HEK293 (cell line): ENCODE results near the gene KRT74.

Experiments used
- CTCF ChIA-PET: fragments of 350-600 bp; formaldehyde crosslinking; extraction: SDS; loops from one replicate; lab custom pipeline; 2021; ENCODE audit warnings: antibody characterized with exemption; lab: Yijun Ruan, JAX
- POLR2A ChIA-PET: fragments of 300-600 bp; formaldehyde crosslinking; extraction: SDS; loops from one replicate; lab custom pipeline; 2020; ENCODE audit warnings: antibody characterized with exemption, inconsistent platforms; lab: Yijun Ruan, JAX
- H3K27ac ChIP-seq: fragments of 200-500 bp; sonication (Bioruptor generic); 2 replicates; pipeline ENCODE4 v1.5.1; 2014; ENCODE audit warnings: low read depth, low read length, control low read depth, inconsistent platforms; ENCODE audit errors: extremely low read depth
- H3K36me3 ChIP-seq, 2 experiments: fragments of 200-500 bp in 1 of 2; sonication (Bioruptor generic) in 1 of 2; 1 replicate in 1 of 2; 2 replicates in 1 of 2; pipeline ENCODE4 v1.5.1; 2014 to 2017; ENCODE audit warnings: inconsistent platforms in 2 of 2, low read length in 2 of 2; ENCODE audit not compliant: control insufficient read depth in 2 of 2, insufficient read depth in 1 of 2
- H3K4me1 ChIP-seq: fragments of 200-500 bp; sonication (Bioruptor generic); 2 replicates; pipeline ENCODE4 v1.5.1; 2014; ENCODE audit warnings: mild to moderate bottlenecking, low read length, inconsistent platforms; ENCODE audit not compliant: control insufficient read depth, insufficient read depth
- H3K4me3 ChIP-seq: 2 replicates; pipeline ENCODE4 v1.5.1; 2011; ENCODE audit warnings: low read depth, mild to moderate bottlenecking, control low read depth, low read length, moderate library complexity
- H3K9me3 ChIP-seq: fragments of 200-500 bp; sonication (Bioruptor generic); 2 replicates; pipeline ENCODE4 v1.5.1; 2014; ENCODE audit warnings: low read depth, low read length, inconsistent platforms; ENCODE audit not compliant: control insufficient read depth, insufficient read depth
- AEBP2 ChIP-seq: fragments of 450-650 bp; formaldehyde crosslinking; IDR thresholded peaks from 2 replicates; pipeline ENCODE4 v1.5.1; 2016; ENCODE audit warnings: missing biosample characterization, missing genetic modification characterization, borderline replicate concordance
- EGR2 ChIP-seq: fragments of 450-650 bp; formaldehyde crosslinking; IDR thresholded peaks from 2 replicates; pipeline ENCODE4 v1.5.1; 2016; ENCODE audit warnings: low read depth, missing biosample characterization, missing genetic modification characterization
- KLF9 ChIP-seq: fragments of 450-650 bp; formaldehyde crosslinking; IDR thresholded peaks from 2 replicates; pipeline ENCODE4 v1.5.1; 2016; ENCODE audit warnings: missing biosample characterization, missing genetic modification characterization, low read depth
- MEIS1 ChIP-seq: sonication (generic); formaldehyde crosslinking; IDR thresholded peaks from 2 replicates; pipeline ENCODE4 v1.8.1; 2022; ENCODE audit warnings: missing genetic modification reagents, mild to moderate bottlenecking, borderline replicate concordance
- OSR2 ChIP-seq: fragments of 450-650 bp; formaldehyde crosslinking; IDR thresholded peaks from 2 replicates; pipeline ENCODE4 v1.5.1; 2016; ENCODE audit warnings: missing biosample characterization, missing genetic modification characterization
- PRDM1 ChIP-seq: fragments of 450-650 bp; formaldehyde crosslinking; IDR thresholded peaks from 2 replicates; pipeline ENCODE4; 2016; ENCODE audit warnings: missing biosample characterization, missing genetic modification characterization
- ZFHX2 ChIP-seq: fragments of 450-650 bp; formaldehyde crosslinking; conservative IDR thresholded peaks from 2 replicates; pipeline ENCODE4 v1.5.1; 2016; ENCODE audit warnings: missing biosample characterization, missing genetic modification characterization
- ZNF138 ChIP-seq: fragments of 450-650 bp; formaldehyde crosslinking; IDR thresholded peaks from 2 replicates; pipeline ENCODE4 v1.5.1; 2016; ENCODE audit warnings: missing biosample characterization, missing genetic modification characterization, borderline replicate concordance
- ZNF155 ChIP-seq: fragments of 450-650 bp; formaldehyde crosslinking; IDR thresholded peaks from 2 replicates; pipeline ENCODE4 v1.5.1; 2016; ENCODE audit warnings: missing biosample characterization, missing genetic modification characterization
- ZNF184 ChIP-seq: fragments of 450-650 bp; IDR thresholded peaks from 2 replicates; pipeline ENCODE4 v1.5.1; 2018; ENCODE audit warnings: missing biosample characterization, mild to moderate bottlenecking, missing genetic modification characterization
- ZNF24 ChIP-seq: fragments of 450-650 bp; formaldehyde crosslinking; IDR thresholded peaks from 2 replicates; pipeline ENCODE4 v1.5.1; 2016; ENCODE audit warnings: missing biosample characterization, missing genetic modification characterization
- ZNF248 ChIP-seq: fragments of 450-650 bp; formaldehyde crosslinking; IDR thresholded peaks from 2 replicates; pipeline ENCODE4 v1.5.1; 2017; ENCODE audit warnings: missing biosample characterization, missing genetic modification characterization
- ZNF341 ChIP-seq: fragments of 450-650 bp; formaldehyde crosslinking; IDR thresholded peaks from 2 replicates; pipeline ENCODE4; 2016; ENCODE audit warnings: low read depth, missing biosample characterization, missing genetic modification characterization
- ZNF404 ChIP-seq: fragments of 450-650 bp; formaldehyde crosslinking; IDR thresholded peaks from 2 replicates; pipeline ENCODE4 v1.5.1; 2017; ENCODE audit warnings: missing biosample characterization, missing genetic modification characterization
- ZNF416 ChIP-seq: fragments of 450-650 bp; formaldehyde crosslinking; IDR thresholded peaks from 2 replicates; pipeline ENCODE4 v1.5.1; 2016; ENCODE audit warnings: missing biosample characterization, missing genetic modification characterization
- ZNF449 ChIP-seq: fragments of 450-650 bp; formaldehyde crosslinking; IDR thresholded peaks from 2 replicates; pipeline ENCODE4 v1.5.1; 2017; ENCODE audit warnings: missing biosample characterization, mild to moderate bottlenecking, missing genetic modification characterization, moderate library complexity
- ZNF544 ChIP-seq: fragments of 450-650 bp; formaldehyde crosslinking; IDR thresholded peaks from 2 replicates; pipeline ENCODE4 v1.5.0; 2017; ENCODE audit warnings: missing biosample characterization, missing genetic modification characterization
- ZNF555 ChIP-seq: fragments of 450-650 bp; formaldehyde crosslinking; conservative IDR thresholded peaks from 2 replicates; pipeline ENCODE4 v1.5.1; 2017; ENCODE audit warnings: missing biosample characterization, mild to moderate bottlenecking, missing genetic modification characterization, inconsistent platforms
- ZNF585B ChIP-seq: fragments of 450-650 bp; formaldehyde crosslinking; IDR thresholded peaks from 2 replicates; pipeline ENCODE4 v1.5.1; 2016; ENCODE audit warnings: missing biosample characterization, missing genetic modification characterization
- ZNF670 ChIP-seq: fragments of 450-650 bp; formaldehyde crosslinking; IDR thresholded peaks from 2 replicates; pipeline ENCODE4 v1.5.1; 2016; ENCODE audit warnings: missing biosample characterization, missing genetic modification characterization, low read depth
- ZNF843 ChIP-seq: fragments of 450-650 bp; formaldehyde crosslinking; IDR thresholded peaks from 2 replicates; pipeline ENCODE4 v1.5.1; 2016; ENCODE audit warnings: missing biosample characterization, missing genetic modification characterization
- ZSCAN4 ChIP-seq: fragments of 450-650 bp; formaldehyde crosslinking; IDR thresholded peaks from 2 replicates; pipeline ENCODE4 v1.5.1; 2017; ENCODE audit warnings: missing biosample characterization, missing genetic modification characterization
- TF ChIP-seq, protein P1 (sequence below): fragments of 450-650 bp; formaldehyde crosslinking; IDR thresholded peaks from 2 replicates; pipeline ENCODE4 v1.5.1; 2016; ENCODE audit warnings: missing biosample characterization, missing genetic modification characterization

Gene KRT74

DNA sequence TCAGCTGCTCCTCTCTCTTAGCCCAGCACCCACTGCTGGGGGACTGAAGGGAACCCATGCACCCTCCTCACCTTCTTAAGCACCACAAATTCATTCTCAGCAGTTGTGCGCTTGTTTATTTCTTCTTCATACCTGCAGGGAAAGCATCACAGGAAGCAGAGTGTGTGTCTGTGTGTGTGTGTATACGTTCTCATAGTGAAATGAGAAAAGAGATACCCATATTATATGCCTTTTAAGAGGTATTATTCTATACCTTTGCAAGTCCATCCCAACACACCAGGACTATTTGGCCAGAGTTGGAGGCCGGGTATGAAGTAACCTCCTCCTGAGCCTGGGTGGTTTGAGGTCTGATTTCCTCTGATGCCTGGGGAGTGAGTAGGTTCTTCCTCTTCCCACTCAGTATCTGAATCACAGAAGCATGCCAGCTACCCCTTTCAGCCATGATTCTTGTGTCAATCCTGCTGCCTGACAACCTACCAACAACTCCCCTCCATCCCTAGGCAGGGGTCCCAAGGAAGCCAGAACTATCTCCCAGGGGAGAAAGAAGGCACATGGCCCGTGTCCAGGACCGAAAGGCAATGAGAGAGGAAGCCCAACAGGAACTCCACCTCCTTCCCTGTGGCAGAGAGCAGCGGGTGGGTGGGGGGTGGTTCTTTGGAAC lies 41.7 kb upstream of the KRT74 start:
- no peaks in the 10 kb centered on the region for H3K4me1 ChIP-seq
- H3K27ac ChIP-seq, result no peak overlapping the region
- no peak overlapping the region for H3K4me3 ChIP-seq
- no peaks in the 10 kb centered on the region for H3K9me3 ChIP-seq
- ChIA-PET POLR2A (no interaction called here), CTCF (no interaction called here)
- no peak for TF ChIP-seq OSR2 (tag by site-specific recombination)
- TF ChIP-seq EGR2 (tag by site-specific recombination), result peak; percentile 75
- TF ChIP-seq ZFHX2 (tag by site-specific recombination), result peak; percentile 52
- TF ChIP-seq ZNF248 (tag by site-specific recombination), result no peak
- no peak for TF ChIP-seq PRDM1 (tag by site-specific recombination)
- no peaks in the 10 kb centered on the region for H3K36me3 ChIP-seq

DNA sequence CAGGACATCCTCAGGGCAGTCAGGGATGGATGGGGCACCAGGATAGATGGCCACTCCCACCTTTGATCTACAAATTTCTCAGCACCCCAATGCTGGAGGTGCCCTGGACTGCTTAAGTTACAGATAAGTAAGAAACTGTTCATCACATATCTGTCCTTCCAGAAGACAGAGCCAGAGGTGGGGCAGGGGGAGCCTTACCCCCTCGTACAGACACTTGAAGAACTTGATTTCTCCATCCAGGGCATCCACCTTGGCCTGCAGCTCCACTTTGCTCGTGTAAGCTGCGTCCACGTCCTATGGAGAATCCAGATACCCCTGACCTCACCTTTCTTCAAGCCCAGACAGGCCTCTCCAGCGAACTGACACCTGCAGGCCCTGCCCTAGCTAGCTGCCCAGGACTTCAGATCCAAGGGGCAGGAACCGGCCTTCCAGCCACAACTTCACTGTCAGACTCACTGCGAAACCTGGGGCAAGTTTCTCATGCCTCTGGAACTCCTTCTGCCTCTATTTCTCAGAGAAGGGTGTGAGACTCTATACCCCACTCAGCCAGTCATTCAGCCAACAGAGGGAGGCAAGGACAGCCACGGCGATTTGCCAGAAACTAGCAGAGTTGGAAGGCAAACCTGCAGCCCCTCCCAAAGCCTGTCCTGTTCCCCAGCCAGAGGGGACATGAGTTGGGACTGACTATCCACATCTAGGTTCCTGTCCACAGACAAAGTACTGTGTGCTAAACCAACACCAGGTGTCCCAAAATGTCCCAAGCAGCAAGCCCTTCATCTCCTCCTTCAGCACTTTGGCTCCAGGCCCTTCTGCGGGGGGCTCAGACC lies 41.0 kb upstream of the KRT74 start:
- Histone ChIP-seq H3K4me3 (no peak overlapping the region), H3K9me3 (no peaks in the 10 kb centered on the region), H3K27ac (no peak overlapping the region), H3K4me1 (no peaks in the 10 kb centered on the region), H3K36me3 (no peaks in the 10 kb centered on the region)
- TF ChIP-seq ZNF24 (tag by site-specific recombination), result no peak
- no peak for TF ChIP-seq MEIS1 (CRISPR knock-in tag)
- CTCF ChIA-PET, result no interaction called here
- POLR2A ChIA-PET, result no interaction called here

DNA sequence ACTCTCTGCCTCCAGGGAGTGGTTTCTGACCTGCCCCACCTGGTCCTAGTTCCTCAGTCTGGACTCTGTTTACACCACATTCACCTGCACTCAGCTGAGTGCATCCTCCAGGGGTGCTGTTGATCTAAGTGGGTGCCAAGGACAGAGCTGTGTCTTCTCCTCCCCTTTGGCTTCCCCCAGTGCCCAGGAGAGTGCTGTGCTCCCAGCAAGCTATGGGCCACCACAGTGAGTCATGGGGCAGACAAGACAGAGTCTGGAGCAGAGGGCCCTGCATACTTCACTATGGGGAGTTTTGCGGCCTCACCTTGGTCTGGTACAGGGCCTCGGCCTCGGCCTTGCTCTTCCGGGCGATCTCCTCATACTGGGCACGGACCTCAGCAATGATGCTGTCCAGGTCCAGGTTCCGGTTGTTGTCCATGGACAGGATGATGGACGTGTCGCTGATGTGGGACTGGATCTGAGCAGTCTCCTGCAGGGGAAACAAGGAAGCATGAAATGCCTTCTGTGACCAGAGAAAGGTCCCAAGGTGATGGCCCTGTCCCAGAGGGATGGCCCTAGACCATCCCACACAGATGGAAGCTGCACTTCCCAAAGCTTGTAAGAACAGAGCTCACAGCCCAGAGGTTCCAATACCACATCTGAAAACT lies 39.9 kb upstream of the KRT74 start:
- TF ChIP-seq ZNF555 (tag by site-specific recombination), result no peak
- no peak for TF ChIP-seq ZSCAN4 (tag by site-specific recombination)
- no peak for TF ChIP-seq ZNF138 (tag by site-specific recombination)
- no peak for TF ChIP-seq EGR2 (tag by site-specific recombination)
- no peak for TF ChIP-seq ZNF843 (tag by site-specific recombination)
- no peak for TF ChIP-seq ZNF670 (tag by site-specific recombination)
- no peak for TF ChIP-seq ZNF449 (tag by site-specific recombination)
- no peak for TF ChIP-seq KLF9 (tag by site-specific recombination)
- TF ChIP-seq ZNF416 (tag by site-specific recombination), result no peak
- no peak for TF ChIP-seq AEBP2 (tag by site-specific recombination)
- no peak for TF ChIP-seq ZNF155 (tag by site-specific recombination)
- TF ChIP-seq ZNF544 (tag by site-specific recombination), result no peak
- TF ChIP-seq, protein P1, sequence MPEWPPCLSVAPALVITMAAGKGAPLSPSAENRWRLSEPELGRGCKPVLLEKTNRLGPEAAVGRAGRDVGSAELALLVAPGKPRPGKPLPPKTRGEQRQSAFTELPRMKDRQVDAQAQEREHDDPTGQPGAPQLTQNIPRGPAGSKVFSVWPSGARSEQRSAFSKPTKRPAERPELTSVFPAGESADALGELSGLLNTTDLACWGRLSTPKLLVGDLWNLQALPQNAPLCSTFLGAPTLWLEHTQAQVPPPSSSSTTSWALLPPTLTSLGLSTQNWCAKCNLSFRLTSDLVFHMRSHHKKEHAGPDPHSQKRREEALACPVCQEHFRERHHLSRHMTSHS, result no peak
- no peak for TF ChIP-seq ZNF341 (tag by site-specific recombination)
- no peak for TF ChIP-seq ZNF184 (tag by site-specific recombination)
- no peak for TF ChIP-seq MEIS1 (CRISPR knock-in tag)
- TF ChIP-seq ZNF404 (tag by site-specific recombination), result no peak
- no peak for TF ChIP-seq ZNF585B (tag by site-specific recombination)
- Histone ChIP-seq H3K27ac (no peak overlapping the region), H3K4me1 (no peaks in the 10 kb centered on the region), H3K4me3 (no peak overlapping the region), H3K36me3 (no peaks in the 10 kb centered on the region), H3K9me3 (no peaks in the 10 kb centered on the region)
- CTCF ChIA-PET, result no interaction called here
- POLR2A ChIA-PET, result no interaction called here
